DOHH2 (cell line): Measurements from ENCODE around the gene GUCY1A1.
"Not testable (repeated sequence)": the region's sequence is repeated elsewhere in the genome, so short reads cannot be mapped to it uniquely, and the experiment has no call there.

ENCODE experiments used
- H3F3A ChIP-seq: fragments of 200-600 bp; sonication (generic), shearing (Covaris generic); 2 replicates; pipeline ENCODE4 v1.6.0; 2016; ENCODE audit warnings: antibody characterized with exemption, mild to moderate bottlenecking; ENCODE audit not compliant: control insufficient read depth, insufficient read depth
- H3K27ac ChIP-seq: fragments of 200-600 bp; sonication (generic); 2 replicates; pipeline ENCODE4 v1.5.1; 2014; ENCODE audit warnings: low read depth, mild to moderate bottlenecking, low read length, moderate library complexity
- H3K27me3 ChIP-seq: fragments of 200-600 bp; sonication (generic); 2 replicates; pipeline ENCODE4 v1.6.1; 2014; ENCODE audit warnings: mild to moderate bottlenecking, low read length, mixed read lengths; ENCODE audit not compliant: control insufficient read depth
- H3K36me3 ChIP-seq: fragments of 200-600 bp; sonication (generic); 2 replicates; pipeline ENCODE4 v1.6.1; 2014; ENCODE audit warnings: mild to moderate bottlenecking, low read length, moderate library complexity, mixed read lengths; ENCODE audit not compliant: control insufficient read depth
- H3K4me1 ChIP-seq: fragments of 200-600 bp; sonication (generic); 2 replicates; pipeline ENCODE4 v1.6.1; 2014; ENCODE audit warnings: mild to moderate bottlenecking, low read length, mixed read lengths; ENCODE audit not compliant: control insufficient read depth
- H3K4me2 ChIP-seq: fragments of 200-600 bp; sonication (generic); 2 replicates; pipeline ENCODE4 v1.6.0; 2014; ENCODE audit warnings: mild to moderate bottlenecking, low read length, moderate library complexity
- H3K4me3 ChIP-seq: fragments of 200-600 bp; sonication (generic); 2 replicates; pipeline ENCODE4 v1.5.1; 2014; ENCODE audit warnings: mild to moderate bottlenecking, low read length, mixed read lengths
- H3K79me2 ChIP-seq: fragments of 200-600 bp; sonication (generic); 2 replicates; pipeline ENCODE4 v1.6.1; 2014; ENCODE audit warnings: mild to moderate bottlenecking, low read length, mixed read lengths; ENCODE audit not compliant: control insufficient read depth
- H3K9me2 ChIP-seq: fragments of 200-600 bp; sonication (generic); replicated peaks from 2 replicates; pipeline ENCODE4 v1.6.1; 2014; ENCODE audit warnings: mild to moderate bottlenecking, low read length, mixed read lengths; ENCODE audit not compliant: control insufficient read depth
- H3K9me3 ChIP-seq: fragments of 200-600 bp; sonication (generic); 2 replicates; pipeline ENCODE4 v1.6.1; 2014; ENCODE audit warnings: antibody characterized with exemption, low read length, mixed read lengths; ENCODE audit not compliant: control insufficient read depth, insufficient read depth
- H4K20me1 ChIP-seq: fragments of 200-600 bp; sonication (generic); 2 replicates; pipeline ENCODE4 v1.6.0; 2014; ENCODE audit warnings: low read depth, mild to moderate bottlenecking, antibody characterized with exemption, low read length, moderate library complexity; ENCODE audit not compliant: control insufficient read depth, insufficient read depth
- CTCF ChIP-seq: fragments of 200-600 bp; sonication (generic); IDR thresholded peaks from one replicate; pipeline ENCODE4 v1.5.1; 2014; ENCODE audit warnings: antibody characterized with exemption, mild to moderate bottlenecking, low read depth, low read length; ENCODE audit not compliant: poor library complexity, severe bottlenecking
- EZH2phosphoT487 ChIP-seq: fragments of 200-600 bp; sonication (generic); IDR thresholded peaks from 2 replicates; pipeline ENCODE4 v1.6.1; 2017; ENCODE audit warnings: borderline replicate concordance, mild to moderate bottlenecking, antibody characterized with exemption, low read length, moderate library complexity, mixed read lengths

The GUCY1A1 gene

GRCh38 chr4:155643087-155643486, 23.6 kb upstream of the GUCY1A1 start:
- Histone ChIP-seq H3K36me3 (no peaks in the 10 kb centered on the region), H3K4me1 (no peaks in the 10 kb centered on the region), H4K20me1 (no peaks in the 10 kb centered on the region), H3K9me2 (no peaks in the 10 kb centered on the region), H3K79me2 (no peaks in the 10 kb centered on the region), H3F3A (no peaks in the 10 kb centered on the region), H3K4me2 (no peak overlapping the region), H3K27me3 (no peaks in the 10 kb centered on the region), H3K27ac (no peak overlapping the region), H3K9me3 (no peaks in the 10 kb centered on the region), H3K4me3 (no peak overlapping the region)
- TF ChIP-seq CTCF: no peak
- TF ChIP-seq EZH2phosphoT487: no peak

- TF ChIP-seq EZH2phosphoT487 (no peak), CTCF (no peak)
- Histone ChIP-seq H3K9me3 (no peaks in the 10 kb centered on the region), H3K4me1 (no peaks in the 10 kb centered on the region), H3K27me3 (no peaks in the 10 kb centered on the region), H3F3A (no peaks in the 10 kb centered on the region), H4K20me1 (no peaks in the 10 kb centered on the region), H3K79me2 (no peaks in the 10 kb centered on the region), H3K4me2 (no peak overlapping the region), H3K36me3 (no peaks in the 10 kb centered on the region), H3K9me2 (no peaks in the 10 kb centered on the region), H3K4me3 (no peak overlapping the region), H3K27ac (no peak overlapping the region)
These were observed 20.6 kb upstream of the GUCY1A1 start for GRCh38 chr4:155646001-155646400.

- H3F3A ChIP-seq, H3K36me3 ChIP-seq, H3K27ac ChIP-seq, H3K4me1 ChIP-seq, H3K4me3 ChIP-seq, H3K9me2 ChIP-seq, H3K27me3 ChIP-seq, H3K79me2 ChIP-seq, H3K4me2 ChIP-seq, H3K9me3 ChIP-seq, H4K20me1 ChIP-seq: not testable (repeated sequence)
These were observed 15.9 kb upstream of the GUCY1A1 start for GRCh38 chr4:155650785-155651184.

DNA sequence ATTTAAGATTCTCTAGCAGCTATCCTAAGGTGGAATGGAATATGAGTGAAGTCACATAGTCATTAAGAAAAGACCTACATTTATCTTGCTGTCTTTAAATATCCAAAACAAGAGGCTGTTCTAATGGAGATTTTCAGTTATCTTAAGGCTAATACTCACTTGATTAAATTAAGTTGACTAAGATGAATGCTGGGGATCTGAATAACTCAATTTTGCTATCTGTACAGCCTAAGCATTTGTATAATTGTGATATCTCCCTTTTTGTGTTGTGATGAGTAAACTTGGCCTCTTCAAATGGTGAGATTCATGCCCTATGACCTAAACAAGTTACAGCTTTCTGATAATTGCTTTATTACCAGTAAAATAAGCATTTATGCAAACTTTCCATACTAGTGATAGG, 13.6 kb upstream of the GUCY1A1 start:
- H3F3A ChIP-seq: no peaks in the 10 kb centered on the region
- TF ChIP-seq EZH2phosphoT487: no peak
- no peak for TF ChIP-seq CTCF
- no peaks in the 10 kb centered on the region for H3K9me2 ChIP-seq

More for the DNA sequence above, 13.6 kb upstream of the GUCY1A1 start:
- Histone ChIP-seq H3K27ac (no peak overlapping the region), H3K4me1 (no peaks in the 10 kb centered on the region), H3K9me3 (no peaks in the 10 kb centered on the region), H3K36me3 (no peaks in the 10 kb centered on the region), H3K4me2 (no peak overlapping the region), H3K4me3 (no peak overlapping the region), H3K79me2 (no peaks in the 10 kb centered on the region), H3K27me3 (no peaks in the 10 kb centered on the region), H4K20me1 (no peaks in the 10 kb centered on the region)
